Endometrium (tissue), 2 donors: ENCODE results near the gene SRGAP3.

Experiments used
- FAIRE-seq: peaks from 2 replicates; lab custom pipeline; 2012; peaks lifted over from hg19 to GRCh38; lab: Jason Lieb, UNC
- donor health status: control.
- donor health status: control.

Gene SRGAP3

DNA sequence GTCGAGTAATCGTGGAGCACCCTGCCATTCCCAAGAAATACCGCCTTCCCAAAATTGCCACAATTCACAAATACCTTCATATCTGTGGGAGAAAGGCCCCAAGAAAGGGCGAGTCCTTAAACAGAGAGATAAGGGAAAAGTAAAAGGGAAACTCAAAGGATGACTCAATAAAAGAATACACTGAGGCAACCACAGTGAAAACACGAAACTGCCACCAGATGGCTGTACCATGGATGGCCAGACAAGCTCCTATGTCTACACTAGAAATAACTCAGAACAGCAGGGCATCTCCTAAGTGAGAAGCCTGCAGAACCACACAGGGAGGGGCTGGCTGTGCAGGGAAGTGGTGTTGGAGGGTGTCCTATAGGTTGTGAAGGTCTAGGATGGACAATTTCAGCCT, 25.0 kb downstream of the SRGAP3 start:
- no peak for FAIRE-seq

DNA sequence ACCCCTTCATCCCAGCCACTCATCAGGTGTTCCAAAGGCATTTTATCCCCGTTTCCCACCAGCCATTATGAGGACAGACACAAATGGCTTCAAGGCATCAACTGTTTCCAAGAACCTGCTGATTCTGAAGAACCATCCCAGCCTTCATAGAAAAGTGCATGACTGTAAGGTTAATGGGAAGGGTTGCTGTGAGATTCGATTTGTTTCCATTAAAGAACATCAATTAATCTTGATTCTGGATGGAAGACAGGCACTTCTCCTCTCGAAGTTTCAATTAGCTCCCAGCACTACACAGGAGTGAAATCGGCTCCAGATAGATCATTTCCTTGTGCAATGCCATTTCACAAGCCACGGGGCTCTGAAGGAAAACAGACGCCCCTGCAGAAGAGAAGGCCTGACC, 25.8 kb downstream of the SRGAP3 start:
- FAIRE-seq: no peak

DNA sequence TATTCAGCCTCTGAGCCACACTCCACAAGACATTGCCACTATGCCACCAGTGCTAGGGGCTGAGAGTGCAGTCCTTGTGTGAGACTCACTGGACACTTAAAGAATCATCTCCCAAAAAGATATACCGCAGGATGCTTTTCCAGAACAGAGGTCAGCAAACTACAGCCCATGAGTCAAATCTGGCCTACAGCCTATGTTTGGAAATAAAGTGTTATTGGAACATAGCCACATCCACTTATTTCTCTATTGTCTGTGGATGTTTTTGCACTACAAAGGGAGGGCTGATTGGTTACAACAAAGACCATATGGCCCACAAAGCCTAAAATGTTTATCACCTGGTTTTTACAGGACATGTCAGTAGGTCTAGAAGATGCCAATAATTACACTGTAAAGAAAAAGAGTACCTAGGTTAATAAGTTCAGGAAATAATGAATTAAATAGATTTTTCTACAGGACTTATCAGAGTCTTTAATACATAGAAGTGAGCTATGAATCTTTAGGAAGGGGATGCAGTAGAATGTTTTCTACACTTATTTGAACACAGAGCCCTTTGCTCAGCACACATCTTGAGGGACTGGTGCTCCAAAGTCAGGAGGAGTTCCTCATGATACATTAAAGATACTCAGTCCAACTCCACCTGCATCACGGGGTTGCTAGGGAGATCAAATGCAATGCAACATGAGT, 26.3 kb downstream of the SRGAP3 start:
- FAIRE-seq: no peak

DNA sequence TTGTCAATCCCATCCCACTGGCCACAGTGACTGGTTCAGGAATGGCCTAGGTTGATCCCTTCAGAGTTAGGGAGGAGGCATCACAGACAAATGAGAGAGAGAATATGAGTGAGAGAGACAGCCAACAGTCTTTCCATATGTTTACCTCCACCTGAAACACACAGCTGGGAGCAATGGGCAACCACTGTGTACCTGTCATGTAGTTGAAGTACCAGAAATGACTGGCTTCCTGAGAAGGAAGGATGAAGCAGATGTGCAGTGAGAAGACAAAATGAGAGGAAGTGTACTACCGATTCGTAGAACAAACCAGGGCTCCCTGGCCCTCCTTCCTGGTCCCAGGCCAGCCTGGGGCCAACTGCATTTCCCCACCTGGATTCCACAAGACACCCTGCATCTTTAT, 27.4 kb downstream of the SRGAP3 start:
- FAIRE-seq: no peak

DNA sequence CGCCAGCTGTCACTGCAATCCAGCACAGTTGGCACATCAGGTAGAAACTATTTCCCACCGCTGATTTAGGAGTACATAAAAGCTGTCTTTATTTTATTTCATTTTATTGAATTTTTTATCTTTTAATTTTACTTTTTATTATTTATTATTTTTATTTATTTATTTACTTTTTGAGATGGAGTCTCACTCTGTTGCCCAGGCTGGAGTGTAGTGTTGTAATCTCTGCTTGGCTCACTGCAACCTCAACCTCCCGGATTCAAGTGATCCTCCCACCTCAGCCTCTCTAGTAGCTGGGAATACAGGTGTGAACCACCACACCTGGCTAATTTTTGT, 31.0 kb downstream of the SRGAP3 start:
- no peak for FAIRE-seq

DNA sequence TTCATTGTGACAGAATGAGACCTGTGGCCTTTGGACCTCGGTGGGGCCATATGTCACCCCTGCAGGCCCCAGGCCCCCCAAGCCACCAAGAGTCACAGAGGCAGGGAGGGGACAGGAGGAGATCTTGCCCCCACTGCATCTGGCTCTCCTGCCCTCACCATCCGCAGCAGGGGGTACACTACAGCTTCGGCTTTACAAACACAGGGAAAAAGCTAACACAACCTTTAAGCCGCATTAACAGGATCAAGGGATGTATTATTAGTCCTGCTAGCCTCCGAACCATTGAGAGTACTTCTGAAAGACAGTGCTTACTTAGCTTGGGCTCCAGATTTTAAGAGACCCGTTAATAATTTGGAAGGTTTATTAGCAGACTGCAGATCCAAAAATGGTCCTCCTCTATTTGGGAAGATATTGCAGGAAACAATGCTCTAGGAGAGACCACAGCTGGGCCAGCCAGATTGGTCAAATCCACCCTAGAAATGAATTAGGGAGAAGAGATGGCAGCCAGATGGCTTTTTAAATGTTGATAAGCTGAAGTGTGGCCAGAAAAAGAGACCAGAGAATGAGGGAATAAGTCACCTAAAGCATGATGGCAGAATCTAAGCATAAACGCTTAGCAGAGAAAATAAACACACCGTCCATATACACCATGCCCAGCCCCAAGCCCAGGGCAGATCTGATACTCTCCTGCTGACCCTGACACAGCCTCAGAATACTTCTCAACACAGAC, 31.5 kb downstream of the SRGAP3 start:
- no peak for FAIRE-seq

DNA sequence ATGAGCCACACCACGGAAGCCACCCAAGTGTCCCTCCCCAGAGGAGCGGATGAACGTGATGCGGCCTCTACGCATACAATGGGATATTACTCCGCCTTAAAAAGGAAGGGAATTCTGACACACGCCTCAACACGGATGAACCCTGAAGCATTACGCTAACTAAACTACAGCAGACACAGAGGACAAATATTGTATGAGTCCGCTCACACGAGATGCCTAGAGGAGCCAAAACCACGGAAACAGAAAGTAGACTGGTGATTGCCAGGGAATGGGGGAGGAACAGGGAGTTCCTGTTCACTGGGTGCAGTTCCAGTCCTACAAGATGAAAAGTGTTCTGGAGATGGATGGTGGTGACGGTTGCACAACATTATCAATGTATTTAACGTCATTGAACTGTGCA, 32.7 kb downstream of the SRGAP3 start:
- no peak for FAIRE-seq

DNA sequence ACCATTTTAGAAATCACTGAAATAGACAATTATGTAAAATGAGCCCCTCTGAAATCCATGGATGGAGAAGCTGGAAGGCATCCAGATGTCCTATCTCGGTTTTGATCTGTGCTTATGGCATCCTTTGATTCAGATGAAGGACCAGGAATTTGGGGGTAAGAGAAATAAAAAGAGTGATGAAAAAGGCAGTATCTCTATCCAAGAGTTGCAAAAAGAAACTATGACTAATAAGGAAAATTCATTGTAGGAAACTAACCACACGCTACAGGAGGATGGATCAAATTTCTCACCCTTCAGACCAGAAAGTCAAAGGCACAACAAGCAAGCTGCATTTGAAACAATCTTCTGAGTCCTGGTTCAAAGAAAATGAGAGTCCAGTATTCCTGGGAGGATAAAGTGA, 34.8 kb downstream of the SRGAP3 start:
- FAIRE-seq: no peak

DNA sequence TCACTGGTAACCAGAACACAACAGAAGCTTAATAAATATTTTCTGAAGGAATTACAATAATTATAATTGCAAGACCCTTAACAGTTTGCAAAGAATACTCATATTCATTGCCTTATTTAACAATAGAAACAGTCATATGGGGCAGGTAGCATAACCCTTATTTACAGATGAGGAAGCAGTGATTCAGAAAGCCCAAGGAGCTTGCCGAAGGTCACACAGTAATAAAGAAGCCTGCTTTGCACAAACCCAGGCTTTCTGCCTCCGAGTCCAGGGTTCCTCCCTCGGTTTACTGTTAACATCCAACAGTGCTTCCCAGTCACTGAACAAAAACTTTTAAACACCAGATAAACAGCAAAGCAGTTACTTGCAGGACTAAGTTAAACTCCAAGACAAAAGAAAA, 35.3 kb downstream of the SRGAP3 start:
- no peak for FAIRE-seq

DNA sequence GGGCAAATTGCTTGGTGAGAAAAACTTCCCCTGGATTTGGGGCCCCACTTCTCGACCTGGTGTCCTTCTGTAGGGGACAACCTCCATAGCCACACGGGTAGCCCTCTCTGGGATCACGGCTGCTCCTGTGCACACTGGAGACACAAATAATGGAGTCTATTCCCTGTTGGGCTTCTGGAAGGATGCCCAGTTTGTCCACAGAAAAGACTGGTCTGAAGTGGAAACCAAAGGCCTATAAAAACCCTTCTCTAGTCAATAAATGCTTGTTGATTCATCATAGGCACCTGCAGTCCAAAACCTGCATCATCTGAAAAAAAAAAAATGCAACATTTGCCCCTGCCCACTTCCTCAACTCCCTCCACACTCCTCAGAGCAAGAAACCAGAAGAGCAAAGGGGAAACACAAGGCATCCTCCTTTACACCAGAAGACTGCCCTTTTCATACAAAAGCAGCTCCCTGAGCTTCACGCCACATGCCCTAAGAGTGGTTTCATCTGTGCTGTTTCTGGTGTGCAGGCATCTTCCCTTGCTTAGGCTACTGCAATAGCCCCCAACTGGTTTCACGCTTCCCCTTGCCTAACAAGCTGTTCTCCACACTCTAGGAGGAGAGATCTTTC, 36.3 kb downstream of the SRGAP3 start:
- no peak for FAIRE-seq

DNA sequence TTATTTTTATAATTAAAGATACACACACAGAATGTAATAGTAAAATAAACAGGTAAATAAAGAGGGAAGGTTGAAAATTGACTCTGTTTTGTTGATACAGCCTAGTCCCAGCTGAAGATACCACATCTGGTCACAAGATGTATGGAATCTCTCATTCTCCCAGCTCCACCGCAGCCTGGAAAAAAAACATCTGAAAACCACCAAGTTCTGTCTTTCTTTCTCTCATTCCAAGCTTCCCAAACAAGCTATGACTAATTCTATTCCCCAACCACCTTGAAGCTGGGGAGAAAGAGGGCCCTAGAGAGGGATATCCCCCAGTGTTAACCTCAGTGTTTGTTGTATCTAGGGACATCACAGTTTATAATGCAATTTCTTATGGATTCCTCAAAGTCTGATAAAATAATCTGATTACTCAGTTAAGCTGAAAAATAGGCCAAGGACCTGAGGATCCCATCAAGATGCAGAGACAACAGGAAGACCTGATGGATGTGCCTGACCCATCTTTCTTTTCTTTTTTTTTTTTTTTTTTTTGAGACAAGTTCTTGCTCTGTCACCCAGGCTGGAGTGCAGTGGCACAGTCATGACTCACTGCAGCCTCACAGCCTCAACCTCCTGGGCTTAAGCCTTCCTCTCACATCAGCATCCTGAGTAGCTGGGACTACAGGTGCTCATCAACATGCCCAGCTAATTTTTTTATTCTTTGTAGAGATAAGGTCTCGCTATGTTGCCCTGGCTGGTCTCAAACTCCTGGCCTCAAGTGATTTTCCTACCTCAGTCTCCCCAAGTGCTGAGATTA, 38.1 kb downstream of the SRGAP3 start:
- peak; percentile 82 for FAIRE-seq

DNA sequence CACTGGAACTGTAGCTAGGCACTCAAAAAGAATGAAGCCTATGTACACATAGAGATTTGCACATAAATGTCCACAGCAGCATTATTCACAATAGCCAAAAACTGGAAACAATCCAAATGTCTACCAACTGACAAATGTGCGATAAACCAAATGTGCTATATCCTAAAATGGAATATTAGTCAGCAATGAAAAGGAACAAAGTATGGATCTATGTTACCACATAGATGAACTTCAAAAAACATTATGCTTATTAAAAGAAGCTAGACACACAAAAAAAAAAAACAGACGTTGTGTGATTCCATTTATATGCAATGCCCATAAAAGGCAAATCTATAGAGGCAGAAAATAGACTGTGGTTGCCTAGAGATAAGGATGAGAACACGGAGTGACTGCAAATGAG, 39.7 kb downstream of the SRGAP3 start:
- no peak for FAIRE-seq

DNA sequence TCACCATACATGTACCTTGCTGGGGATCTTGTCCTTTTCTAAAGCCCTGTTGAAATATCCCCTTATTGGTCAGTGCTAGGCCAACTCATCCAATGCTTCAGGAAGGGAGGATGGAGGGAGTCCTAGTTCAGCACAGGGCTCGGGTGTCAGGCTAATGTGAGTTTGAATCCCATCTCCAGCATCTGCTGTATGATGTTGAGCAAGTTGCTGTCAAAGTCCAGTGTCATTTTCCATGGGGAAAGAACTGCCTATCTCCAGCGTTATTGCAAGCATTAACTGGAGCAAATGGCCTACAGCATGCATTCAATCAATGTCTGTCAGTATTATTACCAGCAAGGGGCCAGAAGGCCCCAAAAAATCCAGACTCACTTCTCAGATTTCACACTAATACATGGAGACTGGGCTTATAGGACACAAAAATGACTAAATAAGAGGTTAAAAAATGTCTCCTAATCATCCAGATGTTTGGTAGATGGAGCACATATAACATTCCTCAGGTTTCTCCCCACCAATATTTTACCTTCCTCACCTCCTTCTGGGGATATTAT, 40.8 kb downstream of the SRGAP3 start:
- no peak for FAIRE-seq

DNA sequence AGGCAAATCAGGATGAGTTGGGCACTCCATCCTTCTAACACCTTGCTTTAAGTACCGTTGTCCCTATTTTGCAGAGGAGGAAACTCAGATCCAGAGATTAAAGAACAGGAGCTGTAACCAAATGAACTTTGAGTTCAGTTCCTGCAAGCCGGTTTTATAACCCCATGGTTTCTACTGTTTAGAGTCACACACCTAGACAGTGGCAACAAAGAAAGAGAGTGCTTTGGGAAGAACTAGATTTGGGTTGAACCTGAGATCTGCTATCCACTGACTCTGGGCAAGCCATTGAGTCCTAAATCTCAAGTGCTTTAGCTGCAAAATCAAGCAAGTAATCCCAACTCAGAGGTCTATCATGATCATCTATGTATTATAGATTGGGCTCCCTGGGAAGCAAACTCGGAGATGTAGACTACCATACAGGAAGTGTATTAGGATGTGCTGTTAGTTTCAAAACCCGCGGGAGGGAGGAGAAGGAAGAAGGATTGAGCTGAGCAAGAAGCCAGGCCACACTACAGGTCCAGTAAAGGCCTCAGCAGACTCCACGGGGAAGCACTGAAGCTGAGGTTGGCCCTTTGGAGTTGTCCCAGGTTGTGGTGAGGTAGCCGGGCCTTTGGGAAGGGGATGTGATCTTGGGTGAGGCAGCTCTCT, 42.2 kb downstream of the SRGAP3 start:
- no peak for FAIRE-seq

DNA sequence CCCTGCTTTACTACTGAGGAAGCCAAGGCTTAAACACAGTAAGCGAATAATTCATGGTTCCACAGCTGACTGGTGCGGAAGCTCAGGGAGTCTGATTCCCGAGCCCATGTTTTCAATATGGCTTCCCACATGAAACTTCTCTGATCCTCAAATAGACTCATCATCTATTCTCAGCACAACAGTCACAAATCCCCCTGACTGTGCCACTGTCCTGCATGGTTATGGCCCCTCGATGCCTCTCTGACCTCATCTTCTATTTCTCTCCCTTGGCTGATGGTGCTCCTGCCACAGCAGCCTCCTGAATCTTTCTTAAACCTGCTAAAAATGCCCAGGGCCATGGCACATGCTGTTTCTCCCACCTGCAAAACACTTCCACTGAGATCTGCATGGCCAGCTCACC, 43.2 kb downstream of the SRGAP3 start:
- no peak for FAIRE-seq

DNA sequence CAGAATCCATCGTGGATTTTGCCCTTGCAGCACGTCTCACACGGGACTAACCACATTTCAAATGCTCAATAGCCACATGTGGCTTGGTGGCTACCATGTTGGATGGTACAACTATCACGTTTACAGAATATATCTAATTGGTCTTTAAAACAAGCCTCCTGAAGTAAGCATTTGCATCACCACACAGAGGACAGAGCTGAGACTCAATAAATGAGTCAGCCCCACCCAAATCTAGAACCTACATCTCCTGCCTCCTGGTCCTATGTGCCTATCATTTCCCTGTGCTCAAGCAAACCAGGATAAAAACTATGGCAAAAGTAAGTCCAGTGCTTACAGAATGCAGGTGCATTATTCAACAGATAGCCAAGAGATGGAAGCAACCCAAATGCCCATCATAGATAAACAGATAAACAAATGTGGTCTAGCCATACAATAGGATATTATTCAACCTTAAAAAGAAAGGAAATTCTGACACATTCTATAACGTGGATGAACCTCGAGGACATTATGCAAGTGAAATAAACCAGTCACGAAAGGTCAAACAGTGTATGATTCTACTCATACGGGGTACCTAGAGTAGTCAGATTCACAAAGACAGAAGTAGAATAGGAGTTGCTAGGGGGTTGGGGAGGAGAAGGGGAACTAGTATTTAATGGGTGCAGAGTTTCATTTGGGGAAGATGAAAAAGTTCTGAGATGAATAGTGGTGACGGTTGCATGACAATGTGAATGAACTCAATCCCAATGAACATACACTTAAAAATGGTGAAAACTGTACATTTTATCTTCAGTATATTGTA, 43.9 kb downstream of the SRGAP3 start:
- FAIRE-seq: no peak

DNA sequence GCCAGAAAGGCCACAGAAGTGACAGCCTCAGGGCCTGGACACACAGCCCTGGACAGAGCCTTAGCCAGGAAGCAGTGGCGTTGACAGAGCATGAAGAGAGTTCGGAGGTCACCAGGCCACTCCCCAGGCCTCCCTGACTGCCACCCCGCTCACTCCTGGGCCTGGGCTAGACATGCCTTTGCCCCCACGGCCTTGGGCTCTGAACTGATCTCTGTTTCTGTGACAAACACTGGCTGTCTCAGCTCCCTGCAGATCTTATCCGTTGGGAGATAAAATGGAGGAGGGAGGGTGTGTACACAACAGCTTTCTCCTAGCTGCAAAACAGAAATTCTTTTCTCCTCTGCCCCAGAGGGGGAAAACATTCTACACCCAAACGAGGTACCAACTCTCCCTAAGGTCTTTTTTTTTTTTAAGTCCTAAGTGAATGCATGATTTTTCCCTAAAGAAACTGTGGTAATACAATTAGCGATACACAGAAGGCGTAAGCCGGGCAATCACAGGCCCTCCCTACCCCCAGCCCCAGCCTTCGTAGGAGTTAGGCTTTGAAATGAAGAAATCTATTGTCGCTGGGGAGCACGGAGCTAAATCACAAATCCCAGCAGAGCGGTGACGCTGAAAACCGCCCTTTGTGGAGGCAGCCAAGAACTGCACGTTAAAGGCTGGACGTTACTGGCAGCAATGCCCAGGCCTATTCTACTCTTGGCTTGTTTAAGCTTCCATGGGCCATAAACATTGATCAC, 45.0 kb downstream of the SRGAP3 start:
- FAIRE-seq: no peak

DNA sequence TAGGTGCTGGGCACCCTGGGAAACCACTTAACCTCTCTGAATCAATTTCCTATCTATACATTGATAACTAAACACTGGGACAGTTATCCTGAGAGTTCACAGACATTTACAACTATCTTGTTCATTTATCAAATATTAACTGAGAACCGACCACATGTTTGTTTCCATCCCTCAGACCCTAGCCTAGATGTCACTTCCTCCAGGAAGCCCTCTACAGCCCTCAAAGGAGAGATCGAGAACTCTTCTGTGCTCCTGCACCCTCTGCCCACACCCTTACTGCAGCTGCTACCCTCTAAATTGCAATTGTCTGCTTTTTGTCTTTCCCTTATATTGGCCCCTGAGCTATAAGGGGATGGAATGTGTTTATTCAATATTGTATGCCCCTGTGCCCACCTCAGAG, 46.1 kb downstream of the SRGAP3 start:
- FAIRE-seq: no peak

DNA sequence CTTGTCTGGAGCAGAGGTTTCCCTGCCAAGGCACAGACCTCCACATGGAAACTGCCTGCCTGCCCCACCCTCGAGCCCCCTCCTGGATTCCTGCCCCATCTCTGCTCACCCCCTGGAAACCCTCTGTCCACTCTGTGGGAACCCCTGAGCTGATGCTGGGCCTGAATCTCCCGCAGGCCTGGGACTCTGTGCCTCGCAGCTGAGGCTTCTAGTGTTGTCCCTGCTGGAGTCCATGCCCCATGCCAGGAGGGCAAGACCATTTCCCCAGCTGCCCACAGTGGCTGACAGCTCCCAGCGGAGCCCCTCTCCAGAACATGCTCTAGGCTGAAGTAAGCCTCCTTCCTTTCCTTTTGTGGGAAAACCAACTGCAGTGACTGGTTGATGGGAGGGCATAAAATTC, 46.9 kb downstream of the SRGAP3 start:
- no peak for FAIRE-seq

DNA sequence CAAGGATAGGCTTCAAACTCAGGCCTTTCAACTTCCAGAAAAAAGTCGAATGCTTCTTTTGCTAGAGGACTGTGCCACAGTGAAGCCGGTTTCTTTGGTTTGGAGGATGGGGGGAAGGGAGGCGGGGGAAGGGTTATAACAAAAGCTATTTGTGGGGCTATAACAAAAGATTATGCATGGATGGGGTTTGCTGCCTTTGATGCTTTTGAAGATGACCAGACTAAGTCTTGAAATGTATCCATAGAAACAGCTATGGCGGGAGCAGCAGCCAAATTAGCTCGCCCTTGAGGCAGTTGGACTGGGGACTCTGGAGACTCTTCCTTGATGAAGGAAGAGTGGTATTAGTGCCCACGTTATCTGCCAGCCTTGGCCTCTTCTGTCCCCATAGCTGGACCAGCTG, 47.5 kb downstream of the SRGAP3 start:
- FAIRE-seq: no peak

DNA sequence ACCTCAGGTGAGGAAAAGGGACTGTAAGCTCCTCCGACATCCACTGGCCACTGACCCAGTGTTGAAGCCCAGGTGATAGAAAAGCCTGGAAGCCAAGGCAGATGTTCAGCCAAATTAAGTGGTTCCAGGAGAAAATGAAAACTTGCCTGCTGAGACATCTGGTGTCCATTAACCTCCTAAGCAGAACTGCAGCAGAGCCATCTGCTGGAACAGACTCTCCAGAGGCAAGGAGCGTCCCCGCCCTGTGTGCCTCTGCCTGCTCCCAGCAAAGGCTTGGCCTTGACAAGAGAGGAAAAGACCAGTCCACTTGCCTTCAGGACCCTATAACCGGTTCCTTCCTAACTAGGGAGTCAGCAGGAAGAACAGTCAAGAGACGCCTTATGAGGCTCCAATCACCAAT, 48.2 kb downstream of the SRGAP3 start:
- peak; percentile 51 for FAIRE-seq
